Karpas-422 (cell line): ENCODE data around the gene FURIN. TPM values are rescaled to one million over a fixed set of nuclear protein-coding genes. Genes with fewer than 3 reads are reported as not detected.
A peak's percentile ranks its signal among the peaks of the same experiment; 100 is the strongest.
"Not testable (repeated sequence)": the region's sequence is repeated elsewhere in the genome, so short reads cannot be mapped to it uniquely, and the experiment has no call there.

Experiments
- DNase-seq: peaks from one replicate; pipeline ENCODE4 v3.0.0-alpha.2; 2015
- H2AFZ ChIP-seq: fragments of 200-600 bp; sonication (generic); 2 replicates; pipeline ENCODE4 v1.6.1; 2014; ENCODE audit warnings: antibody characterized with exemption, low read length, mixed read lengths
- H3K27ac ChIP-seq: fragments of 200-600 bp; sonication (generic); 2 replicates; pipeline ENCODE4 v1.5.1; 2014; ENCODE audit warnings: mild to moderate bottlenecking, low read length, moderate library complexity
- H3K27me3 ChIP-seq: fragments of 200-600 bp; sonication (generic); 2 replicates; pipeline ENCODE4 v1.6.1; 2014; ENCODE audit warnings: low read length, mixed read lengths
- H3K36me3 ChIP-seq: fragments of 200-600 bp; sonication (generic); 2 replicates; pipeline ENCODE4 v1.6.1; 2014; ENCODE audit warnings: low read length, mixed read lengths; ENCODE audit not compliant: insufficient read depth
- H3K4me1 ChIP-seq: fragments of 200-600 bp; sonication (generic); 2 replicates; pipeline ENCODE4 v1.6.1; 2014; ENCODE audit warnings: mild to moderate bottlenecking, low read length, mixed read lengths
- H3K4me2 ChIP-seq: fragments of 200-600 bp; sonication (generic); 2 replicates; pipeline ENCODE4 v1.6.1; 2014; ENCODE audit warnings: low read length, low read depth, mild to moderate bottlenecking; ENCODE audit not compliant: poor library complexity, severe bottlenecking
- H3K4me3 ChIP-seq: fragments of 200-600 bp; sonication (generic); 2 replicates; pipeline ENCODE4 v1.5.1; 2014; ENCODE audit warnings: mild to moderate bottlenecking, antibody characterized with exemption, low read length, mixed read lengths
- H3K79me2 ChIP-seq: fragments of 200-600 bp; sonication (generic); 2 replicates; pipeline ENCODE4 v1.6.1; 2014; ENCODE audit warnings: mild to moderate bottlenecking, low read length, mixed read lengths
- H3K9ac ChIP-seq: fragments of 200-600 bp; sonication (generic); 2 replicates; pipeline ENCODE4 v1.6.0; 2014; ENCODE audit warnings: low read length
- H3K9me2 ChIP-seq: fragments of 200-600 bp; sonication (generic), shearing (Covaris generic); replicated peaks from 2 replicates; pipeline ENCODE4 v1.6.0; 2014; ENCODE audit warnings: mild to moderate bottlenecking, low read length, moderate library complexity; ENCODE audit not compliant: insufficient read depth
- H3K9me3 ChIP-seq: fragments of 300-700, 200-600 bp; sonication (generic); 2 replicates; pipeline ENCODE4 v1.6.1; 2014; ENCODE audit warnings: low read length, mixed read lengths
- H4K20me1 ChIP-seq: fragments of 200-600 bp; sonication (generic); 2 replicates; pipeline ENCODE4 v1.6.1; 2014; ENCODE audit warnings: mild to moderate bottlenecking, antibody characterized with exemption, low read length, low read depth; ENCODE audit not compliant: insufficient read depth
- total RNA-seq: library from RNA; depleted of rRNA; stranded (reverse); fragments of >200 nt; shearing (Covaris generic); gene quantifications from 2 replicates; pipeline ENCODE4 v1.2.3, GENCODE V29; 2014; ENCODE audit warnings: low replicate concordance

FURIN gene
- total RNA-seq, 1 experiment from 2014 or later: 30.4 TPM

DNA sequence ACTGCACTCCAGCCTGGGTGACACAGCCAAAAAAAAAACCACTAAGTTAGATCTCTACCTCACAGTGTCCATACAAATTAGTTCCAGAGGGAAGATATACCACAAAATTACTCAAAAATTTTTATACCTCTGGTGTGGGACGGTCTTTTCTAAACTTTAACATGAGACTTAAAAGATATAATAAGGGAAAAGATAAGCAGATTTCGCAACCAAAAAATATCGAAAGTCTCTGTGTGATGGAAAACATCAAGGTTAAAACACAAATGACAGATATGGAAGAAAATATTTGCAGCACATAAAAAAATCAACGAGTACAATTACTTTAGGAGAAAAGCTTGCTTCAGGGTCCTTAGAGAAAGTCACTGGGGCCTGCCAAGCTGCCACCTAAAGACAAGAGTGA, 53.5 kb downstream of the FURIN start:
- H3K9me2 ChIP-seq: no peaks in the 10 kb centered on the region
- no peak overlapping the region for H3K4me2 ChIP-seq
- H3K4me3 ChIP-seq: no peak overlapping the region
- no peaks in the 10 kb centered on the region for H3K9me3 ChIP-seq
- H3K79me2 ChIP-seq: no peaks in the 10 kb centered on the region
- no peak overlapping the region for H3K9ac ChIP-seq
- no peaks in the 10 kb centered on the region for H4K20me1 ChIP-seq
- DNase-seq: no peak
- H3K27me3 ChIP-seq: no peaks in the 10 kb centered on the region
- H2AFZ ChIP-seq: no peak overlapping the region
- H3K4me1 ChIP-seq: peaks cover 3% of the 10 kb centered on the region; the same call in 1 of the 2 replicates
- H3K27ac ChIP-seq: no peak overlapping the region
- H3K36me3 ChIP-seq: no peaks in the 10 kb centered on the region; the same call in 1 of the 2 replicates

DNA sequence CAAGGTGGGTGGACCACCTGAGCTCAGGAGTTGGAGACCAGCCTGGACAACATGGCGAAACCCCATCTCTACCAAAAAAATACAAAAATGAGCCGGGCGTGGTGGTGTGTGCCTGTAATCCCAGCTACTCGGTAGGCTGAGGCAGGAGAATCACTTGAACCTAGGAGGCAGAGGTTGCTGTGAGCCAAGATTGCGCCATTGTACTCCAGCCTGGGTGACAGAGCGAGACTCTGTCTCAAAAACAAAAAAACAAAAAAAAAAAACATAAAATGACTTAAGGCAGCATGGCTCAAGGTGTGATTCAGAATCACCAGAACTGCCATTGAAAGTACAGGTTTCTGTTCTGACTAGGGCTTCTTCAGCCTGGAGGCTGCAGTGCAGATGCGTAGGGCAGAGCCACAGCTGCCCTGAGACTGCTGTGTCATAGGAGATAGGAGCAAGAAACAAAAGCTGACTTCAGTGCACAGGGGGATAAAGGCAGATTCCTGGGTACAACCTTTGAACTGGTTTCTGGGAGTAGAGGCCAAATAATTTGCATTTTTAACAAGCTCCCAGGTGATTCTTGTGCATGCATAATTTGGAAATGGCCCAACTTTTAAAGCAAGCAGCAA, 54.4 kb downstream of the FURIN start:
- not testable (repeated sequence) for H3K4me2 ChIP-seq, H2AFZ ChIP-seq, H3K27me3 ChIP-seq, H4K20me1 ChIP-seq, H3K4me1 ChIP-seq, H3K27ac ChIP-seq, H3K4me3 ChIP-seq, H3K9ac ChIP-seq, DNase-seq, H3K79me2 ChIP-seq, H3K9me3 ChIP-seq, H3K9me2 ChIP-seq, H3K36me3 ChIP-seq

- H3K9ac ChIP-seq: no peak overlapping the region
- H3K79me2 ChIP-seq: peaks cover 8% of the 10 kb centered on the region; the same call in 1 of the 2 replicates
- no peak overlapping the region for H3K27ac ChIP-seq
- H3K36me3 ChIP-seq: no peaks in the 10 kb centered on the region; the same call in 1 of the 2 replicates
- H3K4me1 ChIP-seq: peaks cover 15% of the 10 kb centered on the region
- no peaks in the 10 kb centered on the region for H3K27me3 ChIP-seq
- no peak for DNase-seq
- no peaks in the 10 kb centered on the region for H3K9me3 ChIP-seq
- no peak overlapping the region for H3K4me3 ChIP-seq
- no peaks in the 10 kb centered on the region for H4K20me1 ChIP-seq
- no peaks in the 10 kb centered on the region for H3K9me2 ChIP-seq
- no peak overlapping the region for H2AFZ ChIP-seq
- no peak overlapping the region for H3K4me2 ChIP-seq
These were observed 56.0 kb downstream of the FURIN start for GRCh38 chr15:90924375-90924774.

GRCh38 chr15:90926766-90927165, 58.4 kb downstream of the FURIN start:
- H3K9ac ChIP-seq, H3K27me3 ChIP-seq, DNase-seq, H4K20me1 ChIP-seq, H3K27ac ChIP-seq, H3K36me3 ChIP-seq, H2AFZ ChIP-seq, H3K9me2 ChIP-seq, H3K9me3 ChIP-seq, H3K4me3 ChIP-seq, H3K4me2 ChIP-seq: not testable (repeated sequence)
- H3K79me2 ChIP-seq: peaks cover 17% of the 10 kb centered on the region; the same call in 1 of the 2 replicates
- H3K4me1 ChIP-seq: peaks cover 26% of the 10 kb centered on the region

DNA sequence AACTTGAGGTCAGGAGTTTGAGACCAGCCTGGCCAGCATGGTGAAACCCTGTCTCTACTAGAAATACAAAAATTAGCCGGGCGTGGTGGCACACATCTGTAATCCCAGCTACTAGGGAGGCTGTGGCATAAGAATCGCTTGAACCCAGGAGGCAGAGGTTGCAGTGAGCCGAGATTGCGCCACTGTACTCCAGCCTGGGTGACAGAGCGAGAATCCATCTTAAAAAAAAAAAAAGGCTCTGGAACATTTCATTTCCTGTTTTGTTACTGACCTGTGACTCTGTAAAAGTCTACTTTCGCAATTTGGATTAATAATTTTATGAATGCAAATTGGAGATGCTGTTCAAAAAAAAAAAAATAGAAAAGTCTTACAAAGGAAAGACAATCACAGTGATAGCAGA, 59.7 kb downstream of the FURIN start:
- Histone ChIP-seq H3K27ac (peak overlapping the region; percentile 84), H3K4me1 (peaks cover 33% of the 10 kb centered on the region), H3K4me2 (peak overlapping the region; percentile 93), H3K79me2 (peaks cover 17% of the 10 kb centered on the region; the same call in 1 of the 2 replicates)
- H4K20me1 ChIP-seq, H3K4me3 ChIP-seq, DNase-seq, H3K9me2 ChIP-seq, H3K36me3 ChIP-seq, H3K9ac ChIP-seq, H2AFZ ChIP-seq, H3K9me3 ChIP-seq, H3K27me3 ChIP-seq: not testable (repeated sequence)

GRCh38 chr15:90929246-90930019, 61.0 kb downstream of the FURIN start:
- DNase-seq: peak; percentile 55
- H3K4me3 ChIP-seq: peak overlapping the region; percentile 87
- no peaks in the 10 kb centered on the region for H4K20me1 ChIP-seq

GRCh38 chr15:90930861-90931574, 62.6 kb downstream of the FURIN start:
- DNase-seq: peak; percentile 69
- H3K4me3 ChIP-seq: peak overlapping the region; percentile 87
- H3K9me3 ChIP-seq: no peaks in the 10 kb centered on the region
- H3K27ac ChIP-seq: peak overlapping the region; percentile 84
- H3K4me1 ChIP-seq: peaks cover 52% of the 10 kb centered on the region
- H3K79me2 ChIP-seq: peaks cover 26% of the 10 kb centered on the region
- peak overlapping the region; percentile 98 for H3K9ac ChIP-seq
- no peaks in the 10 kb centered on the region for H3K27me3 ChIP-seq
- no peak overlapping the region; the same call in 1 of the 2 replicates for H2AFZ ChIP-seq
- H3K9me2 ChIP-seq: no peaks in the 10 kb centered on the region
- no peaks in the 10 kb centered on the region for H4K20me1 ChIP-seq
- H3K36me3 ChIP-seq: no peaks in the 10 kb centered on the region
- H3K4me2 ChIP-seq: peak overlapping the region; percentile 93

More at GRCh38 chr15:90929246-90930019, 61.0 kb downstream of the FURIN start:
- Histone ChIP-seq H3K27me3 (no peaks in the 10 kb centered on the region), H3K27ac (peak overlapping the region; percentile 84), H2AFZ (no peak overlapping the region), H3K36me3 (no peaks in the 10 kb centered on the region), H3K9me3 (no peaks in the 10 kb centered on the region), H3K79me2 (peaks cover 17% of the 10 kb centered on the region; the same call in 1 of the 2 replicates), H3K4me1 (peaks cover 45% of the 10 kb centered on the region), H3K9me2 (no peaks in the 10 kb centered on the region), H3K4me2 (peak overlapping the region; percentile 93), H3K9ac (peak overlapping the region; percentile 98)

- H3K27ac ChIP-seq: peak overlapping the region; percentile 84
- H3K79me2 ChIP-seq: peaks cover 31% of the 10 kb centered on the region
- no peaks in the 10 kb centered on the region for H3K9me3 ChIP-seq
- no peaks in the 10 kb centered on the region for H3K9me2 ChIP-seq
- H4K20me1 ChIP-seq: no peaks in the 10 kb centered on the region
- no peak for DNase-seq
- no peaks in the 10 kb centered on the region for H3K27me3 ChIP-seq
- peaks cover 57% of the 10 kb centered on the region for H3K4me1 ChIP-seq
- H3K4me2 ChIP-seq: peak overlapping the region; percentile 93
- H3K9ac ChIP-seq: peak overlapping the region; percentile 98
- peak overlapping the region; percentile 87 for H3K4me3 ChIP-seq
- no peaks in the 10 kb centered on the region for H3K36me3 ChIP-seq
- H2AFZ ChIP-seq: no peak overlapping the region
These were observed 63.1 kb downstream of the FURIN start for GRCh38 chr15:90931575-90931827.
